Colonic mucosa (tissue), 4 donors: ENCODE results near the gene PRKCB. TPM values are rescaled to one million over a fixed set of nuclear protein-coding genes. Genes with fewer than 3 reads are reported as not detected.
"Not testable (repeated sequence)": the region's sequence is repeated elsewhere in the genome, so short reads cannot be mapped to it uniquely, and the experiment has no call there.

Source experiments
- DNase-seq: peaks from one replicate; pipeline ENCODE4 v3.0.0-alpha.2; 2020
- H3K27ac ChIP-seq: fragments of 200-600 bp; one replicate; pipeline ENCODE4 v1.8.0; 2021
- H3K27me3 ChIP-seq: fragments of 200-600 bp; one replicate; pipeline ENCODE4 v1.8.0; 2021
- H3K36me3 ChIP-seq: fragments of 200-600 bp; one replicate; pipeline ENCODE4 v1.8.0; 2021
- H3K4me1 ChIP-seq: fragments of 200-600 bp; one replicate; pipeline ENCODE4 v1.8.0; 2021; ENCODE audit warnings: mild to moderate bottlenecking
- H3K4me3 ChIP-seq: fragments of 200-600 bp; one replicate; pipeline ENCODE4 v1.8.0; 2021
- H3K9ac ChIP-seq, 2 donors: one replicate each; pipeline ENCODE4 v1.7.0; 2013; ENCODE audit warnings: control low read depth in 2 of 2, low read depth in 2 of 2, low read length in 2 of 2
- H3K9me3 ChIP-seq: fragments of 200-600 bp; one replicate; pipeline ENCODE4 v1.8.0; 2021
- intact Hi-C: fragments of 100-400 bp; cut with DNase I; formaldehyde crosslinking; loops from one replicate; pipeline ENCODE4 v1.14.1; 2022
- total RNA-seq, 2 donors: library from RNA; stranded (reverse); fragmentation: NEBNext Ultra II Directional in 1 of 2; extraction: Animal tissue kit (Norgen Biotek cat#: 25700) in 1 of 2; gene quantifications; one replicate each; pipeline ENCODE4 v1.2.1, GENCODE V29; 2021
- TF ChIP-seq, protein P1 (sequence below): fragments of 200-600 bp; IDR thresholded peaks from one replicate; pipeline ENCODE4 v1.8.0; 2022; ENCODE audit warnings: antibody characterized with exemption, mild to moderate bottlenecking
- donor health status: healthy.
- donor health status: DM: no; HTN: no; CAD: no.
- donor health status: DM: no; HTN: no; CAD: no.

Gene PRKCB
- total RNA-seq, 2 donors from 2014 or later, result 2.5 to 10.7 TPM

DNA sequence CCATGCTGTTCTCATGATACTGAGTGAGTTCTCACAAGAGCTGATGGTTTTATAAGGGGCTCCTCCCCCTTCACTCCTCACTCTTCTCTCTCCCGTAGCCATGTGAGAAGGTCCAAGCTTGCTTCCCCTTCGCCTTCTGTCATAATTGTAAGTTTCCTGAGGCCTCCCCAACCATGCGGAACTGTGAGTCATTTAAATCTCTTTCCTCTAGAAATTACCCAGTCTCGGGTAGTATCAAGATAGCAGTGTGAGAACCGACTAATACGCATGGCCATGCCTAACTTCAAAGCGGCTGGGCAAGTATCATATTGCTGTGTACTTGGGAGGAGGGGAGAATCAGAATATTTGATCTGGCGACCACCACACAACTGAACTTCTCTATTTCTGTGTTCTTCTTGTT, 88.3 kb downstream of the PRKCB start:
- intact Hi-C loops, result no loop called here
- DNase-seq, result no peak
- TF ChIP-seq, protein P1, sequence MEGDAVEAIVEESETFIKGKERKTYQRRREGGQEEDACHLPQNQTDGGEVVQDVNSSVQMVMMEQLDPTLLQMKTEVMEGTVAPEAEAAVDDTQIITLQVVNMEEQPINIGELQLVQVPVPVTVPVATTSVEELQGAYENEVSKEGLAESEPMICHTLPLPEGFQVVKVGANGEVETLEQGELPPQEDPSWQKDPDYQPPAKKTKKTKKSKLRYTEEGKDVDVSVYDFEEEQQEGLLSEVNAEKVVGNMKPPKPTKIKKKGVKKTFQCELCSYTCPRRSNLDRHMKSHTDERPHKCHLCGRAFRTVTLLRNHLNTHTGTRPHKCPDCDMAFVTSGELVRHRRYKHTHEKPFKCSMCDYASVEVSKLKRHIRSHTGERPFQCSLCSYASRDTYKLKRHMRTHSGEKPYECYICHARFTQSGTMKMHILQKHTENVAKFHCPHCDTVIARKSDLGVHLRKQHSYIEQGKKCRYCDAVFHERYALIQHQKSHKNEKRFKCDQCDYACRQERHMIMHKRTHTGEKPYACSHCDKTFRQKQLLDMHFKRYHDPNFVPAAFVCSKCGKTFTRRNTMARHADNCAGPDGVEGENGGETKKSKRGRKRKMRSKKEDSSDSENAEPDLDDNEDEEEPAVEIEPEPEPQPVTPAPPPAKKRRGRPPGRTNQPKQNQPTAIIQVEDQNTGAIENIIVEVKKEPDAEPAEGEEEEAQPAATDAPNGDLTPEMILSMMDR, result no peak

DNA sequence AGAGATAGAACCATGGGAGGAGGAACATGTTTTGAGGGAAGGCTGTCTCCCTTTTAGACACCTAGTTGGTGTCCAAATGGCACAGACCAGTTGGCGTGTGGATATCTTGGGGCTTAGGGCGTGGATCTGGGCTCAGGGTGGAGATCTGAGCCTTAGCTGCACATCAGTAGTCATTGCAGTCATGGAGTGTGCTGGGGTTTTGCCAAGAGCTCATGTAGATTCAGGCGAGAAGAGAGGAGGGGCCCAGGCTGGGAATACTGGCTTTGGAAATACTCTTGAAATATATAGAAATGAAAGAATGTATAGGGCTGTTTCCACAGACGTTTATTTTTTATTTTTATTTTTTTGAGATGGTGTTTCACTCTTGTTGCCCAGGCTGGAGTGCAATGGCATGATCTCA, 92.0 kb downstream of the PRKCB start:
- DNase-seq, result no peak
- Histone ChIP-seq H3K27me3 (no peaks in the 10 kb centered on the region), H3K36me3 (no peaks in the 10 kb centered on the region), H3K9me3 (no peaks in the 10 kb centered on the region), H3K4me1 (no peaks in the 10 kb centered on the region), H3K27ac (no peak overlapping the region), H3K4me3 (no peak overlapping the region), H3K9ac (no peak overlapping the region)
- intact Hi-C loops, result no loop called here
- TF ChIP-seq, protein P1, result no peak

More for the DNA sequence above, 88.3 kb downstream of the PRKCB start:
- Histone ChIP-seq H3K4me1 (no peaks in the 10 kb centered on the region), H3K27me3 (no peaks in the 10 kb centered on the region), H3K9ac (no peak overlapping the region), H3K27ac (no peak overlapping the region), H3K4me3 (no peak overlapping the region), H3K9me3 (no peaks in the 10 kb centered on the region), H3K36me3 (no peaks in the 10 kb centered on the region)

DNA sequence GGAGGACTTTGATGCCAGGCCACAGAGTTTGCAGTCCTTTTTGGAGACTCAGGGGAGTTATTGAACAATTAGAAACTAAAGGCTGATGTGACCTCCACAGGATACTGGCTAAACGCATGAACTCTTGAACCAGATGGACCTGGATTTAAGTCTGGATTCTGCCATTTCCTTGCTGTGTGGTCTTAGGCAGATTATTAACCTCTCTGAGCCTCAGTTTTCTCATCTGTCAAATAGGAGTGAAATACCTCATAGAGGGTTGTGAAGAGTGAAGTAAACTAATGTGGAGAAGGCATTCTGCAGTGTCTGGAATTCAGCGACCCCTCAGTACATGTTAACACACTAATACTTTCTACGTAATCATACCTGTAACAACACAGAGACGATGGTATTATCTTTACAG, 93.5 kb downstream of the PRKCB start:
- Histone ChIP-seq H3K36me3 (no peaks in the 10 kb centered on the region), H3K9ac (no peak overlapping the region), H3K4me3 (no peak overlapping the region), H3K27ac (no peak overlapping the region), H3K27me3 (no peaks in the 10 kb centered on the region), H3K9me3 (no peaks in the 10 kb centered on the region), H3K4me1 (no peaks in the 10 kb centered on the region)
- TF ChIP-seq, protein P1, result no peak
- intact Hi-C loops, result no loop called here
- DNase-seq, result no peak

DNA sequence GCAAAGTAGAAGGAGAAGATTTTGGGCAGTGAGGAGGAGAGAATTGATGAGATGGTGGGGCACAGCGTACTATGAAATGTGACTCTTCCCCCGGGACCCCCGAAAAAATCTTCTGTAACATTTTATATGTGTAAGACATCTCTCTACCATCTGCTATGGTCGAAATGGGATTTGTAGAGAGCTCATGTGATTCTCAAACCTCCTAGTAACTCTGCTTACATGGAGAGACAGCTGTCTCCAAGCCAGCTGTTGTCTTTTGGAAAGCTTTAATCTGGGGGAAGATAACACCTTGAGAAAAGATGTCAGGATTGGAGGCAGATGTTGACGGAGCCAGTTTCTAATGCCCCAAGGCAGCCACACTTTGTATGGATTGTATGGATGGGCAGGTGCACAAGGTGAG, 94.1 kb downstream of the PRKCB start:
- TF ChIP-seq, protein P1, result no peak
- no peak for DNase-seq
- H3K36me3 ChIP-seq, result no peaks in the 10 kb centered on the region
- H3K4me1 ChIP-seq, result no peaks in the 10 kb centered on the region
- intact Hi-C loops, result no loop called here
- no peak overlapping the region for H3K27ac ChIP-seq
- no peak overlapping the region for H3K4me3 ChIP-seq
- no peaks in the 10 kb centered on the region for H3K9me3 ChIP-seq
- H3K9ac ChIP-seq, result no peak overlapping the region
- no peaks in the 10 kb centered on the region for H3K27me3 ChIP-seq

DNA sequence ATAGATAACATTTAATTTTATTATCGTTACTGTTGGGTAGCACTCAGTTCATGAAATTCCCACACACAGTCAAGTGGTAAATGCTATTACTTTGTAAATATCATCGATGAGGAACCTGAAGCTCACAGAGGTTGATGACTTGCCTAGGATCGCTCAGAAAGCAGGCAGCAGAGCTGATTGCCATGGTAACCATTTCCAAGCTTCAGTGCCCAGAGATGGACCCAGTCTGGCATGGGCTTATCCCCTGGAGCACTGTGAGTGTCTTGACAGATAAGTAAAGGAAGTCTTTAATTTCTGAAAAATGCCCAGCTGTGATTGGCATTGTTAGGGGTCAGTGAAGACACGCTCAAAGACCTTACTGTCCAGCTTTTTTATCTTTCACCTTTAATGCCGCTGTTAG, 95.0 kb downstream of the PRKCB start:
- H3K4me3 ChIP-seq, result no peak overlapping the region
- no peaks in the 10 kb centered on the region for H3K36me3 ChIP-seq
- intact Hi-C loops, result no loop called here
- H3K27ac ChIP-seq, result no peak overlapping the region
- no peak for DNase-seq
- TF ChIP-seq, protein P1, result no peak
- H3K27me3 ChIP-seq, result no peaks in the 10 kb centered on the region
- no peak overlapping the region for H3K9ac ChIP-seq
- no peaks in the 10 kb centered on the region for H3K9me3 ChIP-seq
- no peaks in the 10 kb centered on the region for H3K4me1 ChIP-seq

DNA sequence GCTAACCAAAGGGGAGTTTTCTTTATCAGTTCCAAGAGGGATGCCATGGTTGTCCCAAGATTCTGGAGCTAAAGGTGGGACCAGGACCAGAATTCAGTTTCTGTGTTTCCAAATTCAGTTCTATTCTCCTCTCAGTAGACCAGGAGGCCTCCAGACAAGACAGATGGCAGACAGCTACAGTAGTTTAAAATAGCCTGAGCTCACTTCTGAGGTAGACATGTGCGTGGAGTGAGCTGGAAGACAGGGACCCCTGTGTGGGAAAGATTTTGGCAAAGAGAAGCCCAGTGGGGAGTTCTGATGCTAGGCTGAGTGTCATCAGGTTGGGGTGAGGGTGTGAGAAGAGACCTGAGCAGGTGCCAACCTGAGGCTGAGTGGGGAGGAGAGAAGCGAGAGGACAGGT, 95.4 kb downstream of the PRKCB start:
- Histone ChIP-seq H3K36me3 (no peaks in the 10 kb centered on the region), H3K9ac (no peak overlapping the region), H3K27me3 (no peaks in the 10 kb centered on the region), H3K4me3 (no peak overlapping the region), H3K9me3 (no peaks in the 10 kb centered on the region), H3K4me1 (no peaks in the 10 kb centered on the region), H3K27ac (no peak overlapping the region)
- intact Hi-C loops, result no loop called here
- TF ChIP-seq, protein P1, result no peak
- no peak for DNase-seq

DNA sequence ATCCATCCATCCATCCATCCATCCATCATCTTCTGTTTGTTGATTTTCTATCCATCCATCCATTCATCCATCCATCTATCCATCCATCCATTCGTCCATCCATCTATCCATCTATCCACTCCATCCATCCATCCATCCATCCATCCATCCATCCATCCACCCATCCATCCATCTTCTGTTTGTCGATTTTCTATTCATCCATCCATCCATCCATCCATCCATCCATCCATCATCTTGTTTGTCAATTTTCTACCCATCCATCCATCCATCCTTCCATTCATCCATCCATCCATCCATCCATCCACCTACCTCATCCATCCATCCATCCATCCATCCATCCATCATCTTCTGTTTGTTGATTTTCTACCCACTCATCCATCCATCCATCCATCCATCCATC, 97.9 kb downstream of the PRKCB start:
- H3K4me3 ChIP-seq, H3K27ac ChIP-seq, H3K9ac ChIP-seq, H3K9me3 ChIP-seq, DNase-seq, H3K36me3 ChIP-seq, H3K4me1 ChIP-seq, intact Hi-C loops, H3K27me3 ChIP-seq: not testable (repeated sequence)
